Measurements from ENCODE around the gene PCSK1. TPM values are rescaled to one million over a fixed set of nuclear protein-coding genes. Genes with fewer than 3 reads are reported as not detected.

Gene PCSK1
- total RNA-seq, 1 experiment from 2014 or later: 0.41 TPM

DNA sequence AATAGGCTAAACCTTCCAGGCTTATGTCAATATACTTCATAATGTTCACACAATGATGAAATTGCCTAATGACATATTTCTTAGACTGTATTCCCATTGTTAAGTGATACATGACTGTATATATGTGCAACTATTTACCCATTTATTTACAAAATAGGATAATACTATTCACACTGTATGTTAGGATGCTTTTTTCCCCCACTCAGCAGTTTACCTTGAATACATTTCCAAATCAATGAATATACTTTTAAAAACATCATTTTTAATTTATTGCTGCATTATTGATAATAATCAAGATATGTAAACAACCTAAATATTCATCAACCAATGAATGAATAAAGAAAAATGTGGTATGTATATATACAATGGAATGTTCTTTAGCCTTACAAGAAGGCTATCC is 55.5 kb downstream of the PCSK1 start:
- Histone ChIP-seq H3K4me1 (no peaks in the 10 kb centered on the region), H3K4me3 (ENCODE audit: low read depth, low read length) (no peak overlapping the region), H3K27me3 (replicated peaks; ENCODE audit: control insufficient read depth, insufficient read depth, low read length) (no peaks in the 10 kb centered on the region), H3K36me3 (ENCODE audit: control insufficient read depth, insufficient read depth, low read length) (no peaks in the 10 kb centered on the region), H3K9me3 (no peaks in the 10 kb centered on the region)
- no peak overlapping the region for H3K27ac Mint-ChIP-seq (ENCODE audit: unreplicated experiment)
- no peak for TF ChIP-seq CTCF (IDR thresholded peaks at IDR 0.05; ENCODE audit: insufficient read depth in 1 of 2, low read depth in 1 of 2, low read length in 1 of 2, severe bottlenecking in 1 of 2, unreplicated experiment in 1 of 2)
- intact Hi-C loops (cut with micrococcal nuclease; ENCODE audit: unreplicated experiment): no loop called here
- POLR2A ChIA-PET: no interaction called here
- CTCF ChIA-PET: no interaction called here
- H3K36me3 Mint-ChIP-seq (ENCODE audit: insufficient read depth, unreplicated experiment): no peaks in the 10 kb centered on the region
- no peaks in the 10 kb centered on the region for H3K9me3 Mint-ChIP-seq (ENCODE audit: unreplicated experiment)
- H3K4me3 Mint-ChIP-seq (ENCODE audit: unreplicated experiment): no peak overlapping the region
- DNase-seq: no peak
- H3K27me3 Mint-ChIP-seq (ENCODE audit: insufficient read depth, unreplicated experiment): peaks cover 2% of the 10 kb centered on the region
- H3K4me1 Mint-ChIP-seq (ENCODE audit: low read depth, unreplicated experiment): no peaks in the 10 kb centered on the region
- BruUV-seq (replicated peaks): no TSS peak

DNA sequence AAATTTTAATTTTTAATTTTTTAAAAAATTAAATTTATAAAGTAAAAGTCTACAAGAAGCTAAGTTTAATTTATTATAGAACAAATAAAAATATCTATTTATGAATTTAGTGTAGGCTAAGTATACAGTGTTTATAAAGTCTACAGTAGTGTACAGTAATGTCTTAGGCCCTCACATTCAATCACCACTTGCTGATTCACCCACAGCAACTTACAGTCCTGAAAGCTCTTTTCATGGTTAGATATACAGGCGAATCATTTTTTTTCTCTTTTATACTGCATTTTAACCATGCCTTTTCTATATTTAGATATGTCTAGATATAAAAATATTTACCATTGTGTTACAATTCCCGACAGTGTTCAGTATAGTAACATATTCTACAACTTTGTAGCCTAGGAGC is 55.9 kb downstream of the PCSK1 start:
- no TSS peak for BruUV-seq (replicated peaks)
- POLR2A ChIA-PET: no interaction called here
- Mint-ChIP-seq H3K36me3 (ENCODE audit: insufficient read depth, unreplicated experiment) (no peaks in the 10 kb centered on the region), H3K9me3 (ENCODE audit: unreplicated experiment) (no peaks in the 10 kb centered on the region), H3K4me3 (ENCODE audit: unreplicated experiment) (no peak overlapping the region), H3K4me1 (ENCODE audit: low read depth, unreplicated experiment) (no peaks in the 10 kb centered on the region), H3K27me3 (ENCODE audit: insufficient read depth, unreplicated experiment) (peaks cover 2% of the 10 kb centered on the region), H3K27ac (ENCODE audit: unreplicated experiment) (no peak overlapping the region)
- no peaks in the 10 kb centered on the region for H3K9me3 ChIP-seq
- H3K36me3 ChIP-seq (ENCODE audit: control insufficient read depth, insufficient read depth, low read length): no peaks in the 10 kb centered on the region
- no peak for TF ChIP-seq CTCF (IDR thresholded peaks at IDR 0.05; ENCODE audit: insufficient read depth in 1 of 2, low read depth in 1 of 2, low read length in 1 of 2, severe bottlenecking in 1 of 2, unreplicated experiment in 1 of 2)
- H3K27me3 ChIP-seq (replicated peaks; ENCODE audit: control insufficient read depth, insufficient read depth, low read length): no peaks in the 10 kb centered on the region
- H3K4me1 ChIP-seq: no peaks in the 10 kb centered on the region
- intact Hi-C loops (cut with micrococcal nuclease; ENCODE audit: unreplicated experiment): no loop called here
- no peak overlapping the region for H3K4me3 ChIP-seq (ENCODE audit: low read depth, low read length)
- DNase-seq: no peak
- CTCF ChIA-PET: interaction anchor here (1.5 kb wide), 1 partner anchor 225 kb away, joined by 5 read pairs; no protein-coding TSS in a partner anchor

DNA sequence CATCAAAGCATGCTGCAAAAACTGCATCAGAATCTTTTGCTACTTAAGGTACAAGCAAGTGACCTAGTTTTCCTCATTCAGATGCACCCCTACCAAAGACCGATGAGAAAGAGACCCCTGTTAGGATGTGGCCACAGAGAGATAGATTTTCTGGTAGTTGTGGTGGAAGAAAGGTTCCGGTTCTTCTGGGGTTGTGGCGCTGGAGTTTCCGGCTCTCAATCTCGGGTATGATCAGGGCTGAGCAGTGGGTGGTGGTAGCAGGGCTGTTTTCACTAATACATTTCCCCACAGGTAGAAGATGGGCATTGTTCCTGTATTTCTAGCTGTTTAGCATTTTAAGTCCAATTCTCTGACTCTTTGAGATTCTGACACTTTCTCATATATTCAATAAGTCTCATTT is 58.4 kb downstream of the PCSK1 start:
- Mint-ChIP-seq H3K36me3 (ENCODE audit: insufficient read depth, unreplicated experiment) (no peaks in the 10 kb centered on the region), H3K4me3 (ENCODE audit: unreplicated experiment) (no peak overlapping the region), H3K27me3 (ENCODE audit: insufficient read depth, unreplicated experiment) (peaks cover 3% of the 10 kb centered on the region), H3K4me1 (ENCODE audit: low read depth, unreplicated experiment) (no peaks in the 10 kb centered on the region), H3K9me3 (ENCODE audit: unreplicated experiment) (no peaks in the 10 kb centered on the region), H3K27ac (ENCODE audit: unreplicated experiment) (no peak overlapping the region)
- no peaks in the 10 kb centered on the region for H3K27me3 ChIP-seq (replicated peaks; ENCODE audit: control insufficient read depth, insufficient read depth, low read length)
- DNase-seq: no peak
- BruUV-seq (replicated peaks): no TSS peak
- no peak for TF ChIP-seq CTCF (IDR thresholded peaks at IDR 0.05; ENCODE audit: insufficient read depth in 1 of 2, low read depth in 1 of 2, low read length in 1 of 2, severe bottlenecking in 1 of 2, unreplicated experiment in 1 of 2)
- no peaks in the 10 kb centered on the region for H3K4me1 ChIP-seq
- ChIA-PET CTCF (no interaction called here), POLR2A (no interaction called here)
- no peaks in the 10 kb centered on the region for H3K9me3 ChIP-seq
- H3K4me3 ChIP-seq (ENCODE audit: low read depth, low read length): no peak overlapping the region
- intact Hi-C loops (cut with micrococcal nuclease; ENCODE audit: unreplicated experiment): no loop called here
- no peaks in the 10 kb centered on the region for H3K36me3 ChIP-seq (ENCODE audit: control insufficient read depth, insufficient read depth, low read length)
